LNCaP clone FGC (cell line): ENCODE measurements around the gene DIRAS3.

Experiments used
- DNase-seq: peaks from one replicate; pipeline ENCODE4 v3.0.0-alpha.2; 2011; ENCODE audit warnings: low read depth
- H3K4me3 ChIP-seq: 2 replicates; pipeline ENCODE4 v1.5.1; 2011; ENCODE audit warnings: mild to moderate bottlenecking, low read depth, low read length, control low read depth
- CTCF ChIP-seq: IDR thresholded peaks from 2 replicates; pipeline ENCODE4 v1.5.1; 2012; ENCODE audit warnings: mild to moderate bottlenecking; ENCODE audit not compliant: control insufficient read depth, insufficient read depth; ENCODE audit errors: extremely low read depth

DIRAS3 gene

DNA sequence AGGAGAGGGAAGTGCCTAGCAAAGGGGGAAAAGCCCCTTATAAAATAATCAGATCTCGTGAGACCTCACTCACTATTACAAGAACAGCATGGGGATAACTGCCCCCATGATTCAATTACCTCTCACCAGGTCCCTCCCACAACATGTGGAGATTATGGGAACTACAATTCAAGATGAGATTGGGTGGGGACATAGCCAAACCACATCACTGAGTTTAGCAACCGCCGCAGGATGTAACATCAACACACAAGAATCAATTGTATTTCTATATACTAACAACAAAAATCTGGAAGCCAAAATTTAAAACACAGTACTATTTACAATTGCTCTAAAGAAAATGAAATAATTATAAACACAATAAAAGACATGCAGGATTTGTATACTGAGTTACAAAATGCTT lies 21.9 kb downstream of the DIRAS3 start:
- TF ChIP-seq CTCF = no peak
- no peak for DNase-seq
- H3K4me3 ChIP-seq = no peak overlapping the region

GRCh38 chr1:68024635-68025338 lies 25.6 kb downstream of the DIRAS3 start:
- no peak overlapping the region for H3K4me3 ChIP-seq
- DNase-seq = no peak
- TF ChIP-seq CTCF = no peak

DNA sequence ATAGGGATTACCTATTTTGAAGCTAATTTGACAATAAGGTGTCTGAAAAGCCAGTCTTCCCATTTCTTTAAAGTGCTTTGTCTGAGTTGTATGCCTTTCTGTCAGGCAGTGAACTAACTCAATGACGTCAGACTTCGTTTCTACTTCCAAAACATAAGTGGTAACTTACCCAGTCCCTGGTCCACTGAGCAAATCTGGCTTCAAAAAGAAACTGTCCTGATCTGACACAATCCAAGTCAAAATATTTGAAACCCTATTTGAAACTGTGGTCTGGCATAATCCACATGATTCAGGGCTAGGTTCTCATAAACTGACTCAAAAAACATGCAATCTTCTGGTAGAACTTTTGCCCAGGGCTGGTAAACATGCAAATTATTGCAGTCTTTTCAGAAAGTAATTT lies 34.0 kb downstream of the DIRAS3 start:
- H3K4me3 ChIP-seq = no peak overlapping the region
- TF ChIP-seq CTCF = no peak
- DNase-seq = no peak

GRCh38 chr1:68015971-68016370 lies 34.5 kb downstream of the DIRAS3 start:
- TF ChIP-seq CTCF = no peak
- no peak for DNase-seq
- H3K4me3 ChIP-seq = no peak overlapping the region

GRCh38 chr1:68015369-68015768 lies 35.1 kb downstream of the DIRAS3 start:
- TF ChIP-seq CTCF = no peak
- DNase-seq = no peak
- H3K4me3 ChIP-seq = no peak overlapping the region

GRCh38 chr1:68013351-68013750 lies 37.1 kb downstream of the DIRAS3 start:
- H3K4me3 ChIP-seq = no peak overlapping the region
- TF ChIP-seq CTCF = no peak
- no peak for DNase-seq
